Activated T-cell treated with anti-CD3 and anti-CD28 coated beads for 4 hours (primary cell): Measurements from ENCODE around the gene CSTF3.
"Not testable (repeated sequence)": the region's sequence is repeated elsewhere in the genome, so short reads cannot be mapped to it uniquely, and the experiment has no call there.

Source experiments
- DNase-seq: peaks from one replicate; pipeline ENCODE4 v3.0.0-alpha.2; 2020

Gene CSTF3

DNA sequence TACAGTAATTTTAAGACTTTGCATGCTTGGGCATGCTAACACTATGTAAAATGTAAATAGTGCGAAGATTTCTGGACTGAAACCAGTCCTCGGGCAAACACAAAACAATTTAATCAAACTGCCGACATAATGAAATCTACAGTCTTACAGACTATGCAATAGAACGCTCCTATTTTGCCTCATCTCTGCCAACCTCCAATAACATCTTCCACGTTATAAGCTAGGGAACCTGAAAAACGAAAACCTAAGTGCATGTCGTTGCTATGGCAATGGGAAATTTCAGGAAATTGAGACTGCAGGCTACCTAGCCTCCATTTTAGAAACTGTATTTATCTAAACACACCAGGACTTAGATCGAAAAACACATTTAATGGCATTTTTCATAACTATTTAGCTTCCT, 1.1 kb downstream of the CSTF3 start:
- no peak for DNase-seq

DNA sequence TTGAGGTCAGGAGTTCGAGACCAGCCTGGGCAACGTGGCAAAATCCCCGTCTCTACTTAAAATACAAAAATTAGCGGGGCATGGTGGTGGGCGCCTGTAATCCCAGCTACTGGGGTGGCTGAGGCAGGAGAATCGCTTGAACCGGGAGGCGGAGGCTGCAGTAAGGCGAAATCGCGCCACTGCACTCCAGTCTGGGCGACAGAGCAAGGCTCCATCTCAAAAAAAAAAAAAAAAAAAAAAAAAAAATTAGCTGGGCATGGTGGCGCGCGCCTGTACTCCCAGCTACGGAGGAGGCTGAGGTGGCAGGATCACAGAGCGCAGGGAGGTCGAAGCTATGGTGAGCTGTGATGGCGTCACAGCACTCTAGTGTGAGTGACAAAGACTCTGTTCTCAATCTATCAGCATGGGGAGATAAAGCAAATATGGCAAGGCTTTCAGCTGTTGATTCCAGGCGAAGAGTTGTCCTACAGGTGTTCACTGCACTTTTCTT, 1.9 kb downstream of the CSTF3 start:
- not testable (repeated sequence) for DNase-seq

DNA sequence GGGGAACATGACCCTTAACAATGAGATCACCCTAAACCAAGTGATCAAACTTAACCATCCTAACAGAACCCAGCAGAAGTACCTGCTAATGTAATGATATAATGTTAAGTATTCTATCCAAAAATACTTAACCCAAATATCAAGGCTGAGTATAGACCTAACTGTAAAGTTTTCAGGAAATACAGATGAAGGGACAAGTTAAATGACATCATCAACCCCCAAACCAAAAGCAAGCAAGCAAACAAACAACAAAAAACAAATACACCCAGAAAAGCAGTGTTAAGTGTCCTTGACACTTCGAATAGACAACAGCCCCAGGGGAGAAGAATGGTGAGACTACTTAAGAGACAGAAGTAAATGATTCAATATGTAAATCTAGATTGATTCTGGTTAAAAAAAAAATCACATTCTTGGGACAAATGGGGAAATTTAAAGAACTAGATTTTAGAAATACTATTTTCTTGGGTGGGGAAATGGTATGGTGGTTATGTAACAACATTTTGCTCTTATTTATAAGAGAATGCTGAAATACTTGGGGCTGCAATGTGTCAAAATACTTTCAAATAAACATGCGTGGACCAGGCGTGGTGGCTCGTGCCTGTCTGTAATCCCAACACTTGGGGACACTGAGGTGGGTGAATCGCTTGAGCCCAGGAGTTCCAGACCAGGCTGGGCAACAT, 2.5 kb downstream of the CSTF3 start:
- DNase-seq: no peak

DNA sequence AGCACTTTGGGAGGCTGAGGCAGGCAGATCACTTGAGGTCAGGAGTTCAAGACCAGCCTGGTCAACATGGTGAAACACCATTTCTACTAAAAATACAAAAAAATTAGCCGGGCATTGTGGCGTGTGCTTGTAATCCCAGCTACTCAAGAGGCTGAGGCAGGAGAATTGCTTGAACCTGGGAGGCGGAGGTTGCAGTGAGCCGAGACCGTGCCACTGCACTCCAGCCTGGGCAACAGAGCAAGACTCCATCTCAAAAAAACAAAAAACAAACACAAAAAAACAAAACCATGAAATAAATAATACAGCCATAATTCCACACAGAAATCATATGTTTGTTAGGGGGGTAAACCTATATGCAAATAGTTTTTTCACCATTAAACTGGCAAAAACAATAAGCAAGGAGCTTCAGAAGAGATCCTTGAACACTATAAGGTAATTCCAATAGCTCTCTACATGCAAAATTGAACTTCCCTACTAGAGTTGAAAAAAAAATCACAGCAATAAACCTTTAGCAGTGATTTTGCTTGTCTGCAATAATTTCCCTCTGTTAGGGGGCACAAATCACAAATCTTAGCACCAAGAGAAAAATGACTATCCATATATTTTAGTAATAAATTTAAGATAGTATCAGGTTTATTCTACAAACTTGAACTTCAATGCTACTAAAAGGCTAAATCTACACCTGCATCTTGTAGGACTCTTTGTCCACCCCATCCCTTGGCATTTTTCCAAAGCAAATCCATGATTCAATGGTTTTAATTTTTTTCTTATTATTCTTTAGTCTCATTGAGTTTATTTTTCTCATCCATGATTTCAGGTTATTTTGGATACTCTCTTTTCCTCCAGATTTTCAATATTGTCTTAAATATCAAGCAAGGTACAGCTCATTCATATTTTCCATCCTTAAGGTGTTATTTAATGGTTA, 3.9 kb downstream of the CSTF3 start:
- DNase-seq: no peak

DNA sequence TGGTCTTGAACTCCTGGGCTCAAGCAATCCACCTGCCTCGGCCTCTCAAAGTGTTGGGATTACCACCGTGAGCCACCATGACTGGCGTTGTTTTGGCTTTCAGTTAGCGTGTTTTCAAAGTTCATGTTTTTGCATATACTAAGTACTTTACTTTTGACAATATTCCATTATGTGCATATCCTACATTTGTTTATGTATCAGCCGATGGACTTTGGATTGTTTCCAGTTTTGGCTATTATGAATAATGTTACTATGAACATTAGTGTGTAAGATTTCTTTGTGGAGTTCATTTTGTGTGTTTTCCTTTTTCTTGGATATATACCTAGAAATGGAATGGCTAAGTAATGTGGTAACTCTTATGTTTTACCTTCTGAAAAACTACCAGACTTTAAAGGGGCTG, 9.9 kb downstream of the CSTF3 start:
- no peak for DNase-seq

DNA sequence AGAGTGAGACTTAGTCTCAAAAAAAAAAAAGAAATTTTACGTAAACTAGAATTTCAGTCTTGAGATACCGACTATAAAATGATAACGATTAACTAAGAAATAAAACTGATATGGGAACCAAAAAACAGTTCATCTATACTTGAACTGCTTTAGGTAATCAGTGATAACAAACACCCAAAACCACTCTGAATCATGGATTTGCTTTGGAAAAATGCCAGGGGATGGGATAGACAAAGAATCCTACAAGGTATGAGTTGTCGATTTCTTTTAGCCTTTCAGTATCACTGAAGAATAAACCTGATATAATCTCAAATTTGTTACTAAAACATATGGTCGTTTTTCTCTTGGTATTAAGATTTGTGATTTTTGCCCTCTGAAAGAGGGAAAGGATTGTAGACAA, 13.7 kb downstream of the CSTF3 start:
- DNase-seq: no peak

DNA sequence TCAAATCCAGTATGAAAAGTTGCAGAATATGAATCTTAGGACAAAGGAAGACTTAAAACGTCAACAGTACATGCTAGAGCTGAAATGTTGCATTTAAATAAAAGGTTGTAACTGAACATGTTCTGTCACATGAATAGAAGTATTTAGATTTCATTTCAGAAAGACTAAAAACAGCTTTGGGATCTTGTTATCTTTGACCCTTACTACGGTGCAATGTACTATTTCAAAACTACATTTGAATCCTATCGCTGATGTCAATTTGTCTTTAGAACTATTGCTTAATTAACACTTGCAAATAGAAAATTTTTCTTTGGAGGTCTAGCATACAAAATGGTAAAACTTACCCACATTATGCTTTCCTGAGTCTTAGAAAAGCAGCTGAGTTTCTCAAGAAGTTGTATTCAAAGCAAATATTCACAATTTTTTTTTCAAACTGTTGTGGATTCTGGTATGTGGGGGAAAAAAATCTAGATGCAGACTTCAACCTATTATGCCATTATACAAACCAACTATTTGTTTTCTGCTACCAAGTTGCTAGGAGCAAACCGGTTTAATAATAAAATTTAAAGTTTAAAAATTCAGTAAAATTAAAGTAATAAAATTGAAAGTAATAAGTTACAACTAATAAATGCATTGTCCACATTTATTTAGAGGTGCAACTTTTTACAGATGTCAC, 25.4 kb downstream of the CSTF3 start:
- no peak for DNase-seq

DNA sequence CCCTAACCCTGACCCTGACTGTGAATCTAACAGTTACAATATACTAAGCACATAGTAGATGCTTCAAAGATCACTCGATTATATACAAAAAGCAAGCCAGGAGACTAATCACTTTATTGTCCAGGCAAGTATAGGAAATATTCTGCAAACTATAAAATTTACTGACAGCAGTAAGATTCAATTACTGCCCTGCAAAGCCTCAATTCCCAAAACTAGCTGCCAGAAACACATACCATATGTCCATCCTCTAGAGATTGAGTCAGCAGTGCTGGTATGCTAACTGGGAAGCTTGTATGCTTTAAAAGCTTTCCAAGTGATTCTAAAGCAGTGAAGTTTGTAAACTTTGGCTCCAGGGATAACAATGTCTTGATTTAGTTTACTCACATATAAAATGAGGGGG, 26.1 kb downstream of the CSTF3 start:
- DNase-seq: no peak

DNA sequence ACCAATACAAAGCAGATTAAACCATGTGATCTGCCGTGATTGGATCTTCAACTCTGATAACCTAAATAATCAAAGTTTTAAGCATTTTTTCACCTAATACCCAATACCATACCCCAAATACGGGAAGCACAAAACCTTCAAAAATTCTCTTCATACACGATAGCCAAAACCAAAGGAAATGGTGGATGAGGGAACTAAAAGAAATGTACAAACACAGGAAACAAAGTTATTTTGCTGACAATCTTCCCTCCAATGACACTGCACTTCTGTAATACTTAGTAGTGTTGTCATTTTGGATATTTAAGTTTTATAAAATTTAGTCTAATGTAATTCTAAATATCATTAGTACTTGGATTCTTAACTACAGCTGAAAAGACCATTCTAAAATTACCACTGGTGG, 27.0 kb downstream of the CSTF3 start:
- DNase-seq: no peak

DNA sequence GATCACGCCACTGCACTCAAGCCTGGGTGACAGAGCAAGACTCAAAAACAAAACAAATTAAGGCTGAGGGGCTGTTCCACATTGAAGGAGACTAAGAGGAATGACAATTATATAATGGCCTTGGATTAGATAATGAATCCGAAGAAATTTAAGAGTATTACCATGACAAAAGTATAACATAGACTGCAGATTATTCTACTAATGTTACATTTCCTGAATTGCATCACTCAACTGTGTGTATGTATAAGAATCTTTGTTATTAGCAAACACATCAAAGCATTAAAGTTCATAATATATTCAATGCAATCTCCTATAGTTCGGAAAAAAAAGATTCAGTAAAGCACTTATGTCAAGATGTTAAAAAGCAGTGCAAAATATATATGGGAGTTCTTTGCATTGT, 27.5 kb downstream of the CSTF3 start:
- no peak for DNase-seq

DNA sequence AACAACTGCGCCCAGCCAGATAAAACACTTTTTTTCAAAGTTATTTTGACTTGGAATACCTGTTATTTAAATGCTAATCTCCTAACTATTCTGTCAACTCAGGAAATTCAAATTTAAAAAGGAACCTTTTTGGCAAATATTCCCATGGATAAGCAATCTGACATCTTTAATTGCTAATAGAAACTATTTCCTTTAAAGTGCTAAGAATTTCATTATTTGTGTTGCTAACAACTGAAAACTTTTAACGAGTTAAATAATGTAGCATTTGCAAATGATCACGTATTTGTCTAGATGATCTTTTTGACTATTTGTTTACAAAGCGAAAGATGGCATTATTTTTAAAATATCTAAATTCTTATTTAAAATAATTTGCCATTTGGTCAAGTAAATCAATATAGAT, 28.8 kb downstream of the CSTF3 start:
- no peak for DNase-seq

DNA sequence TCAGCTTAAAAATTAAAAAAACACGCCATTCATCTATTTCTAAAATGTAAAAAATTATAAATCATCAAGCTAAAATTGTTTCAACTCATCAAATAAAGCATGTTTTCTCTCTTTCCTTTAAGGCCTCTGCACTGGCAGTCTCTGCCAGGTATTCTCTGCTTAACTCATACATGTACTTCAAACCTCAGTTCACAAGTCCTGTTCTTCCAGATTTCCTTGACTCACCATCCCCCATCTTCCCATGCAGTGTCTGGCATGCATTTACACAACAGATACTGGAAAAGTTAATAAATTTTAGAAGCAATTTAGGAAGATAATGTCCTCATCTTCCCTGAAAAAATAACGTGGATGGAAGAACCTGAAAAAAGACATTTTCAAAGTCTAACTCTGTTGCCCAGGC, 32.5 kb downstream of the CSTF3 start:
- DNase-seq: no peak

DNA sequence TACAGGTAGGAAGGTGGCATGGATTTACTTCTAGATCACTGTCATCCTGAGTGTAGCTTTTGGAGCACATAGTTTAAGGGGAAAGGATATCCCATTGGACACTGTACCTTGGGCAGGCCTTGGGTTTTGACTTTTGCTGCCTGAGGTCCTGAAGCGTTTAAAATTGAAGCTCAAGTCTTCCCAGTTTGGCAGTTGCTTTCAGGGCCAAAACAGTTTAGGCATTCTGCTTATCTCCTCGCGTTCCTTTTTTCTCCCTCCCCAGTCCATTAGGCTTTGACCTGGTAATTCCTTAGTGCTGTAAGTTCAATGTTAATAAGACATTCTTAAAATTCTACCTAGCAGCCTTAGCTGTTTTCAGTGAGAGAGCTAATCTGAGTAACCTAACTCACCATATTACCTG, 35.7 kb downstream of the CSTF3 start:
- DNase-seq: no peak

DNA sequence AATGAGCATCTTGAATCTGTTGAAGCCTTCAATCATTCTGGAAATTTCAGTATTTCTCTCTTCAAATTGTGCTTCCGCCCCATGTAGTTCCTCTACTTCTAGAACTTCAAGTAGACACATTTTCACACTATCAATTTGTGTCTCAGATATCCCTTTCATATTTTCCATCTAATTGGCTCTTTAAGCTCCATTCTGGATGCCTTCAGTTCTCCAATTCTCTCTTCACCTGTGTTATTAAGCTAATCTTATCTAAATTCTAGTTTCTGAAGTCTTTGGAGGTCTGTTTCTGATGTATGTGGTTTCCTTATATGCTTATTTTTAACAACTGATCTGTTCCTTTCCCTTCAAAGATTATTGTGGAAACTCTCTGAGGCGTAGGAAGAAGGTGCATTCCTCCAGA, 36.3 kb downstream of the CSTF3 start:
- no peak for DNase-seq

DNA sequence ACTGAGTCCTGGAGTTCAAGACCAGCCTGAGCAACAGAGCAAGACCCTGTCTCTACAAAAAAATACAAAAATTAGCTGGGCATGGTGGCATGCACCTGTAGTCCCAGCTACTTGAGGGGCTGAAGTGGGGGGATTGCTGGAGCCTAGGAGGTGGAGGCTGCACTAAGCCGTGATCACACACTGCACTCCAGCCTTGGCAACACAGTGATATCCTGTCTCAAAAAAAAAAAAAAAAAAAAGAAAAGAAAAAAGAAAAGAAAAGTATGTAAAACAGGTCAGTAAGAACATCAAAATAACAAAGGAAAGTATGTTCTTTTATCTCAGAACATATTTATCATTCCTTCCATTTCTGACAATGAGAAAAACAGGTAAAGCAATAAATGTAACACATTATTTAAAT, 38.6 kb downstream of the CSTF3 start:
- not testable (repeated sequence) for DNase-seq

DNA sequence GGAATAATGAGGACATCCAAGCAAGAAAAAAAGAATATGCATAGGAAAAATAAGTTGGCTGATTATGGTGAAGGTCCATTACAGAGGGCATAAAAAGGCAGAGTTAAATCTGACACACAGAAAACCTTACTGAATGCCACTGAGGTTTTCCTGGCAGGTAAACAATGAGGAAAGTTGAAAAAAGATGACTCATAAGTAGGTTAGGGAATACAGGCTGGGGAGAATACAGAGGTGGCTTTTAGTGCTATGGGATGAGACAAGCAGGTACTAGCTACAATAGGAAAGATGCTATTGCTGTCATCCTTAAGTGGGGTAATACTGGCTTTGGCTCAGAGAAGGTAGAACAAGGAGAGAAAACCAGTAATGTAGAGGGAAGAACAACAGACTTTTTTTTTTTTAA, 44.7 kb downstream of the CSTF3 start:
- DNase-seq: no peak

DNA sequence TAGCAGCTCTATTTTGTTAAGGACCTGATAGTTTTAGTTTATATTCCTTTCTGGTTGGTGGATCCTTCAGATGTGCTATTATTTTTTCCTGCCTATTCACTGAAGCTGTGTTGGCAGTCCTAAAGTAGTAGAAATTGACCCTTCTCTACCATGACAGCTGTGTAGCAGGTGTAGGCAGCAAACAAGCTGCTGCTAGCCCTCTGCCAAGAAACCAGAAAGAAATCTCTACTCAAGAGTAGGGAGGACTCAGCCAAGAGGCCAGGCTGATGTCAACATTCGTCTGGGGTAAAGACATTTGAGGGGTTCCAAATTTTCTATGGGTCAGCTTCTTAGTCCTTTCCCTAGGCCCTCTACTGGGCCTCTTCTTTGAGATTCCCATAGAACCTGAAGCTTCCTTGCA, 51.2 kb downstream of the CSTF3 start:
- no peak for DNase-seq

DNA sequence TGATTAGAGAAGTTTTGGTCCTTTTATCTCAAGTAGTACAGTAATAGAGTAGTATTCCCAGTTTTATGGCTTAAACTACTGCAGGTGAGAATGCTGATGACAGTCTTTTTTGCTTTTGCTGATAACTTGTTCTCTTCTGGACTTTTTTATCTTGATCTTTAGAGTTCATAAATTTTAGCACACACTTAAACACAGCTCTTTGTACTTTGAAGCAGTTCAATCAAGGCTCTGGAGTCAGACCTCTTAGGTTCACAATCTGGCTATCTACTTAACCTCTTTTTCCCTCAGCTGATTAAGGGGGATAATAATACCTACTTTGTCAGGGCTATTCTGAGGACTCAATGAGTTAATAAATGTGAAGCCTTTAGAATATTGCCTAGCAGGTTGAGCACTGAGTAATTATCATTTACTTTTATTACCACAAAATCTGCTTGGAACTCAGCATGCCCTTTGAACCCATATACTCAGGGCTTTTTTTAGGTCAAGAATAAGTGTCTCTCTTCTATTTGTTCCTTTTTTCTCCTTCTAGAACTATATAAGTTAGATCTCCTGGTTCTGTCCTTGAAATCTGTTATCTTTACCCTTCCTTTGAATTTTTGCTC, 51.9 kb downstream of the CSTF3 start:
- no peak for DNase-seq

DNA sequence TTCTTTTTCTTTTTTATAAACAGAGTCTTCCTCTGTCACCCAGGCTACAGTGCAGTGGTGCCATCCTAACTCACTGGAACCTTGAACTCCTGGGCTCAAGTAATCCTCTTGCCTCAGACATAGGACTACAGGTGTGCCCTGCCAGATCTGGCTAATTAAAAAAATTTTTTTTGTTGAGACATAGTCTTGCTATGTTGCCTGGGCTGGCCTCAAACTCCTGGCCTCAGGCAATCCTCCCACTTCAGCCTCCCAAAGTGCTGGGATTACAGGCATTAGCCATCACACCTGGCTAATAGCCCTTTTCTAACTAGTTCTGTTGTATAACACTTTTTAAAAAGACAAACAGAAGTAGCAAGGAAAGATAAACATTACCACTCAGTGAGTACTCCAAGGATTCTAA, 57.4 kb downstream of the CSTF3 start:
- DNase-seq: no peak

DNA sequence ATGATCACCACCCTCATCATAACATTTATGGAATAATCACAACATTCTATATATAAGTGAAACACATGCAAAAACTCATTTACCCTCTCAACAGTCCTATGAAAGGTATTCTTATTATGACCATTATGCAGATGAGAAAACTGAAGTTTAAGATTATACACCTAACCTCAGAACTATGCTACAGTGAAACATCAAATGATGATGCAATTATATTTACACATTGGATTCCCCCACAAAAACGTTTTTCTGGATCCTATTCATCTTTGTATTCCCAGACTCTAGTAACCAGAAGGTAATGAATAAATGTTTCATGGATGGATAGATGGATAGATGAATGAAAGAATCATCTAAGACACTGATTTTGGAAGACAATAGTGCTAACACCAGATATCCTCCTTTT, 67.1 kb downstream of the CSTF3 start:
- DNase-seq: no peak

DNA sequence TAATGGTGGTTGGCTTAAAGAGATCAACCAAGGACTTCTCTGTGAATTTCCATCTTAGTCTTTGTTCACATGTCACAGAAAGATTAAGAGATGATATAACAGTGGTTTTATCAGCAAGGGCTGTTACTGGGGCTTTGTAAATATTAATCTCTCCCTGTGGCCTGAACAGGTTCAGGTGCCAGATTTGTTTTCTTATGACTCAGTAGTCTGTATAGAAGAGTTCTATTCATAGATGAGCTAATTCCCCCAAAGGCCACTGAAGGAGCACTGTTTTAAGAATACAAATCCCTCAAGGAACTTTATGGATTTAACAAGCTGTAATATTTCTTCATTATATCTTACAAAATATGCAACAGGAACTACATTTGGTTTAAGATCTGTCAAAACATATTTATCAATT, 71.5 kb downstream of the CSTF3 start:
- DNase-seq: no peak

DNA sequence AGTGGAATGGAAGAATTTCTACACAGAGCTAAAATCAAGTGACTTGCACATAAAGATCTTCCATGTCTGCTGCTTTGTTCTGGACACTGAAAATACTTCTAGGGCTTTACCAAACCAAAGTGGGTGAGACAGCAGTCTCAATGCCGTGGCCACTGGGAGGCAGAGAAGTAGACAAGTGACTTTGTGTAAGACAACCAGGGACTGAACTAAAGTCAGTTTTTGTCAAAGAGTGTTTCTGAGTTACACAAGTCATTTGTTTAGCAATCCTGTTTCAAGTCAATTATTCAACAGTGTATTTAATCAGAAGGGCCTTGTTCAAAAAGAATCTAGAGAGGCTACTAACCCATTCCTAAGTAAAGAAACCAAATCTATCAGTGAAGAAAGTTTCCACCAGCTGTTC, 75.3 kb downstream of the CSTF3 start:
- DNase-seq: no peak

DNA sequence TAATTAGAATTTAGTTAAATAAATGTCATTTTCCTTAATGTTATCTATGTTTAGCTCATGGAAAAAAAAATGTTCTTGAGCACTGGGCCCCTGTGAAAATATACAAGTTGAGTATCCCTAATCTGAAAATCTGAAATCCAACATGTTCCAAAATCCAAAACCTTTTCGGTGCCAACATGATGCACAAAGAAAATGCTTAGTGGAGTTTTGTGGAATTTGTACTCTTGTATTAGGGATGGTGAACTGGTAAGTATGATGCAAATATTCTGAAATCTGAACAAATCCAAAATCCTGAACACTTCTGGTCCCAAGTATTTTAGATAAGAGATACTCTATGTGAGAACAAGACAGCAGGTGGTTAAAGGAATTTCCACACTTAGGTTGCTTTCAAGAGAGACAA, 77.4 kb downstream of the CSTF3 start:
- no peak for DNase-seq
